NB4 (cell line): ENCODE measurements around the gene CSHL1.
"Not testable (repeated sequence)": the region's sequence is repeated elsewhere in the genome, so short reads cannot be mapped to it uniquely, and the experiment has no call there.

Experiments used
- DNase-seq: peaks from one replicate; pipeline ENCODE4 v3.0.0; 2010; ENCODE audit warnings: low read depth
- H3K4me3 ChIP-seq: one replicate; pipeline ENCODE4 v1.5.1; 2011; ENCODE audit warnings: mild to moderate bottlenecking, low read depth, low read length, moderate library complexity
- MYC ChIP-seq: IDR thresholded peaks from 2 replicates; pipeline ENCODE4 v1.6.1; 2011; ENCODE audit warnings: low read depth, low read length
- POLR2A ChIP-seq: IDR thresholded peaks from 2 replicates; pipeline ENCODE4 v1.6.1; 2011; ENCODE audit warnings: mild to moderate bottlenecking; ENCODE audit not compliant: insufficient read length; ENCODE audit errors: extremely low read depth
- TF ChIP-seq, protein P1 (sequence below): IDR thresholded peaks from one replicate; pipeline ENCODE4 v1.5.1; 2012; ENCODE audit warnings: low read depth, low read length
- TF ChIP-seq, protein P2 (sequence below): IDR thresholded peaks from 2 replicates; pipeline ENCODE4 v1.6.1; 2011; ENCODE audit warnings: low read depth, low read length

Gene CSHL1

DNA sequence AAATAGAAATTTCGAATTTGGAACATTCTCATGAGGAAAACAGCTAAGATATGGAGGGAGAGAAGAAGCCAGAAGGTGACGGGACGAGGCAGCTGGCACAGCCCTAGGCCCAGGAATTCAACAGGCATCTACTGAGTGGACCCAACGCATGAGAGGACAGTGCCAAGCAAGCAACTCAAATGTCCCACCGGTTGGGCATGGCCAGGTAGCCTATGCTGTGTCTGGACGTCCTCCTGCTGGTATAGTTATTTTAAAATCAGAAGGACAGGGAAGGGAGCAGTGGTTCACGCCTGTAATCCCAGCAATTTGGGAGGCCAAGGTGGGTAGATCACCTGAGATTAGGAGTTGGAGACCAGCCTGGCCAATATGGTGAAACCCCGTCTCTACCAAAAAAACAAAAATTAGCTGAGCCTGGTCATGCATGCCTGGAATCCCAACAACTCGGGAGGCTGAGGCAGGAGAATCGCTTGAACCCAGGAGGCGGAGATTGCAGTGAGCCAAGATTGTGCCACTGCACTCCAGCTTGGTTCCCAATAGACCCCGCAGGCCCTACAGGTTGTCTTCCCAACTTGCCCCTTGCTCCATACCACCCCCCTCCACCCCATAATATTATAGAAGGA, 5.6 kb upstream of the CSHL1 start:
- TF ChIP-seq POLR2A (no peak), MYC (no peak)
- TF ChIP-seq, protein P1, sequence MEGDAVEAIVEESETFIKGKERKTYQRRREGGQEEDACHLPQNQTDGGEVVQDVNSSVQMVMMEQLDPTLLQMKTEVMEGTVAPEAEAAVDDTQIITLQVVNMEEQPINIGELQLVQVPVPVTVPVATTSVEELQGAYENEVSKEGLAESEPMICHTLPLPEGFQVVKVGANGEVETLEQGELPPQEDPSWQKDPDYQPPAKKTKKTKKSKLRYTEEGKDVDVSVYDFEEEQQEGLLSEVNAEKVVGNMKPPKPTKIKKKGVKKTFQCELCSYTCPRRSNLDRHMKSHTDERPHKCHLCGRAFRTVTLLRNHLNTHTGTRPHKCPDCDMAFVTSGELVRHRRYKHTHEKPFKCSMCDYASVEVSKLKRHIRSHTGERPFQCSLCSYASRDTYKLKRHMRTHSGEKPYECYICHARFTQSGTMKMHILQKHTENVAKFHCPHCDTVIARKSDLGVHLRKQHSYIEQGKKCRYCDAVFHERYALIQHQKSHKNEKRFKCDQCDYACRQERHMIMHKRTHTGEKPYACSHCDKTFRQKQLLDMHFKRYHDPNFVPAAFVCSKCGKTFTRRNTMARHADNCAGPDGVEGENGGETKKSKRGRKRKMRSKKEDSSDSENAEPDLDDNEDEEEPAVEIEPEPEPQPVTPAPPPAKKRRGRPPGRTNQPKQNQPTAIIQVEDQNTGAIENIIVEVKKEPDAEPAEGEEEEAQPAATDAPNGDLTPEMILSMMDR = no peak
- TF ChIP-seq, protein P2, sequence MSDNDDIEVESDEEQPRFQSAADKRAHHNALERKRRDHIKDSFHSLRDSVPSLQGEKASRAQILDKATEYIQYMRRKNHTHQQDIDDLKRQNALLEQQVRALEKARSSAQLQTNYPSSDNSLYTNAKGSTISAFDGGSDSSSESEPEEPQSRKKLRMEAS = no peak
- no peak for DNase-seq
- H3K4me3 ChIP-seq = no peak overlapping the region

DNA sequence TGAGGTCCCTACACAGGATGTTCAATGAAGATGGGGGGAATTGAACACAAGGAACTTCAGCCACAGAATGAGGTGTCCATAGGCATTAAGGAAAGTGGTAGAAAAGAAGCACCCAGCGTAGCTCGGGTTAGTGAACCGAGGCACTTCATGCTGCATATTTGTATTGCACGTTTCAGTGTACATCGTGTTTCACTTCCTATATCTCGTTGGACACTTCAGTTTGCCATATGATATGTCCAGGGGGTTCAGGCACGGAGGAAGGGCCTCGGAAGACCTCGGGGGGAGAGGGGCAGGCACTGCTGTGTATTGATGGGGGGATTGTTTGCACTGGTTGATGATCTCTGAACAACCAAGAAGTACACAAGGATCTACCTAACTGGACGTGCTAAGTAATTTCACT, 4.7 kb upstream of the CSHL1 start:
- not testable (repeated sequence) for DNase-seq, H3K4me3 ChIP-seq

DNA sequence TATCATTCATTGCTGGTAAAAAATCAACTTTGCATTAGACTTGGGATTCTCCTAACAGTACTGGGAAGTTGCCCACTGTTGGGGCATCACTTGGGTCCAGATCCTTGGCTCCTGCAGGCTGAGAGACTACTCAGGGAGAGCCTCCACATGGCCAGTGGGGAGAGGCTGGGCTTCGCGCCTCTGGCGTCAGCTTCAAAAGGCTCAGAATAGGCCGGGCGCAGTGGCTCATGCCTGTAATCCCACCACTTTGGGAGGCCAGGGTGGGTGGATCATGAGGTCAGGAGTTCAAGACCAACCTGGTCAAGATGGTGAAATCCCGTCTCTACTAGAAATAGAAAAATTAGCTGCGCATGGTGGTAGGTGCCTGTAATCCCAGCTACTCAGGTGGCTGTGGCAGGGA, 3.4 kb upstream of the CSHL1 start:
- TF ChIP-seq, protein P1 = no peak
- no peak for TF ChIP-seq MYC
- TF ChIP-seq POLR2A = no peak
- TF ChIP-seq, protein P2 = no peak
- H3K4me3 ChIP-seq = no peak overlapping the region
- no peak for DNase-seq

DNA sequence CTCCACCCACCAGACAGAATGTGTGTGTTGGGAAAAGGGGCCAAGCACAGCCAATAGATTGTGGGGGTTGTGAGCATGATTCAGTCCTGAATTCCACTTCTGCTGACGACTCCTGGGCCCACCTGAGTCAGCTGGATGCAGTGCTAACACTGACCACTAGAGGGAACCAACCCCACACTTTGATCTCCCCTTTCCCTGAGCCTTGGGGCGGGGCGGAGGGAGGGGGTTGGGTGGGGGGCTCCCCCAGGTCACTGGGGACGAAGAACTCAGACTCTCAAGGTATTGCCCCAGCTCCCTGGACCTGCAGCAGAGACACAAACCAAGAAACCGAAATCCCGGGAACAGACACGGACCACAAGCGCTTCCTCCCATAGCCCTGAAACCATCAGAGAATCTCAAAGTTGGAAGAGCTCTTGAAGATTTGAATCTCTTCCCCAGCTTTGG, 621 bp upstream of the CSHL1 start:
- peak; percentile 37 for DNase-seq
- no peak overlapping the region for H3K4me3 ChIP-seq
- TF ChIP-seq, protein P2 = no peak
- TF ChIP-seq, protein P1 = peak; percentile 65

DNA sequence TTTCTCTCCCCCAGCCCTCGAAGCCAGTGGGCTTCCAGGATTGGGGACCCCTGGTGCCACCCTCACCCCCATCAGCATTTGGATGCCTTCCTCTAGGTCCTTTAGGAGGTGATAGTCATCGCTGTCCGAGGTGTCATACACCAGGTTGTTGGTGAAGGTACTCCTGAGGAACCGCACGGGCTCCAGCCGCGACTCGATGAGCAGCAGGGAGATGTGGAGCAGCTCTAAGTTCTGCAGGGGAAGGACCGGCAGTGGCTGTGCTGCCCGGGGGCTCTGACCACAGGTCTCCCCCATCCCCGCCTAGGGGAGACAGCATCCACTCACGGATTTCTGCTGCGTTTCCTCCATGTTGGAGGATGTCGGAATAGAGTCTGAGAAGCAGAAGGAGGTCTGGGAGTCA, 962 bp downstream of the CSHL1 start:
- no peak for DNase-seq
- TF ChIP-seq, protein P2 = no peak
- TF ChIP-seq, protein P1 = no peak
- TF ChIP-seq POLR2A (no peak), MYC (no peak)
- H3K4me3 ChIP-seq = no peak overlapping the region

DNA sequence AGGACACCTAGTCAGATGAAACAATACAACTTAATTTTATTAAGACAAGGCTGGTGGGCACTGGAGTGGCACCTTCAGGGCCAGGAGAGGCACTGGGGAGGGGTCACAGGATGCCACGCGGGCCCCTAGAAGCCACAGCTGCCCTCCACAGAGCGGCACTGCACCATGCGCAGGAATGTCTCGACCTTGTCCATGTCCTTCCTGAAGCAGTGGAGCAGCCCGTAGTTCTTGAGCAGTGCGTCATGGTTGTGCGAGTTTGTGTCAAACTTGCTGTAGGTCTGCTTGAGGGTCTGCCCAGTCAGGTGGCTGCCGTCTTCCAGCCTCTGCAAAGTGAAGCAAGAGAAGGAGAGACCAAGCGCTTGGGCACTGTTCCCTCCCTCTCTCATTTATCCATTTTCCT, 1.5 kb downstream of the CSHL1 start:
- not testable (repeated sequence) for DNase-seq, H3K4me3 ChIP-seq

DNA sequence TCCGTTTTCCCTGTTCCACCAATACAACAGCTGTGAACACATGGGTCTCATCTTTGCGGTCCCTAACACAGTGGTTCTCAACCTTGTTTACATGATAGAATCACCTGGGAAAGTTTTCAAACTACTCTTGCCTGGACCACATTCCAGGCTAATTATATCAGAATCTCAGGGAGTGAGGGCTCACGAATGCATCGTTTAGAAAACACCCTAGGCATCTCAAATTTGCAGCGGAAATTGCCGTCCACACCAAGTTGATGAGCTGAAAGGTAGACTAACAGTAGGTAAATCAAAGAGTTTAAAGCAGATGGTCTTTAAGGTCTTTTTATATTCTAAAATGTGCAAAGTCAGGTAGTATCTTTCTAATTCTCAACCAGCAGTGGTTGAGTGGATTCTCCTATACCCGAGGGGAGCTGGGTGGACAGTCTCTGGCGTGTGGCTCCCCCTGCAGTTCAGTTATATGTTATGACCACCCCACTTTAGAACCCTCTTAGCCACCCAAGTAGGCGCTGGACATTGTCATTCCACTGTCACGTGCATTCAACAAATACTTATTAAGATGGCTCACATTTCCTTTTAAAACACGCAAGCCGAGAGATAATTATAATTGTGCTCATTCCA, 3.8 kb downstream of the CSHL1 start:
- TF ChIP-seq, protein P1 = peak; percentile 11
- DNase-seq = peak; percentile 37
- H3K4me3 ChIP-seq = not testable (repeated sequence)

DNA sequence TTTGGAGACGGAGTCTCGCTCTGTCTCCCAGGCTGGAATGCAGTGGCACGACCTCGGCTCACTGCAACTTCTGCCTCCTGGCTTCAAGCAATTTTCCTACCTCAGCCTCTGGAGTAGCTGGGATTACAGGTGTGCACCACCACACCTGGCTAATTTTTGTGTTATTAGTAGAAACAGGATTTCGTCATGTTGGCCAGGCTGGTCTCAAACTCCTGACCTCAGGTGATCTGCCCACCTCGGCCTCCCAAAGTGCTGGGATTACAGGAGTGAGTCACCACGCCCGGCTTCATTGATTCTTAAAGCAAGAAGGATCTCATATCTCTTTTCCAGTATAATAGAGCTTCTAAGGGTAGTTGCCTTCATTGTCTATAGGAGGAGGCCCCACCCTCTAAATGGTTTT, 6.3 kb downstream of the CSHL1 start:
- not testable (repeated sequence) for H3K4me3 ChIP-seq, DNase-seq

DNA sequence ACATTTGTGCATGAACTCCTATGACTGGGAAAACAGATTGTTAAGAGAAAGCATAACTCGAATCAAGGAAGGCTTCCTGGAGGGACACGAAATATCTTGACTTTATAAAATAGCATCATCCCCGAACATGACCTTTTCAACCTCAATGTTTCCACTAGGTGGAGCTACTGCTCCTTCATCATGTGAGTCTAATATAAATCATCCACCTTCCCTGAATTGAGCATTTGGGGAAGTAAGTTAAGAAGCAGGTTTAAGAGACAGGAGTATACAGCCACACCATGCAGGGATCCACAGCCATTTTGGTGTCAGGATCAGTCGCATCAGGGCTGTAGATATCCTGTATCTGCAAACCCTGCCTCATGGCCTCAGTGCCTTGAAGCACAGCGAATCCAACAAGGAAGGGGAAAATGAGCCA, 7.3 kb downstream of the CSHL1 start:
- not testable (repeated sequence) for H3K4me3 ChIP-seq, DNase-seq

DNA sequence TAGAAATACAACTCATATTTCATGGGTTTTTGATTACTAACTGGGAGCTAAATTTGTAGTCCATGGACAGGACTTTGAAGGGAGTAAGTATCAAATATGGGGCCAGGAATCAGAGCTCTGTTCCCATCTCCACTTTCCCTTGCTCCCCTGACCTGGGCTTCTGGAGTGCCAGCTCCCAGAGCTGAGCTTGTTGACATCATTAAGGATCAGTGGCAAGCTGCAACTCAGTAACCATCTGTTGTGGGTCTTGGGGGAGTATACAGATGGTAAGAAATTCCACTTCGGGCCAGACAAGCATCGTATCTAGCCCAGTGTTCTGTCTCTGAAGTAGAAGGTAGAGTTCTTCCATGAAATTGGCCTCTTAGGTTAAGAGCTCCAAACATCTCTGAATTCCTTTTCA, 9.1 kb downstream of the CSHL1 start:
- not testable (repeated sequence) for H3K4me3 ChIP-seq, DNase-seq
